Lower leg skin (tissue), 4 donors: ENCODE measurements around the gene GOLGA1. TPM values are rescaled to one million over a fixed set of nuclear protein-coding genes. Genes with fewer than 3 reads are reported as not detected.
"Not testable (repeated sequence)": the region's sequence is repeated elsewhere in the genome, so short reads cannot be mapped to it uniquely, and the experiment has no call there.

Source experiments
- DNase-seq, 2 donors: peaks; one replicate each; pipeline ENCODE4 v3.0.0-alpha.2; 2019; ENCODE audit warnings: low spot score in 2 of 2
- H3K4me3 ChIP-seq: fragments of 200-600 bp; sonication (generic); 2 replicates; pipeline ENCODE4 v1.5.1; 2017; ENCODE audit warnings: mild to moderate bottlenecking, low read depth; ENCODE audit not compliant: poor library complexity, severe bottlenecking
- POLR2A ChIP-seq, 2 donors: fragments of 450-650 bp; IDR thresholded peaks; one replicate each; pipeline ENCODE4 v1.6.1; 2016 to 2017; ENCODE audit warnings: antibody characterized with exemption in 2 of 2, mild to moderate bottlenecking in 1 of 2, moderate library complexity in 1 of 2
- WGBS, 2 donors: methylation state at CpG; one replicate each; pipeline ENCODE4 v1.1.5; 2018; 5-methylcytosine and 5-hydroxymethylcytosine counted together
- intact Hi-C: fragments of 100-400 bp; cut with DNase I; formaldehyde crosslinking; loops from one replicate; pipeline ENCODE4 v1.15.0; 2023; ENCODE audit warnings: low total_unique reads
- total RNA-seq, 4 donors: library from RNA; depleted of rRNA; stranded (reverse); fragments of >200 nt; gene quantifications; one replicate each; pipeline ENCODE4 v1.1.0, GENCODE V29; 2016
- TF ChIP-seq, protein P1 (sequence below), 3 donors: fragments of 450-650 bp; IDR thresholded peaks; one replicate each; pipeline ENCODE4 v1.5.1; 2016; ENCODE audit warnings: antibody characterized with exemption in 3 of 3, mild to moderate bottlenecking in 3 of 3, moderate library complexity in 2 of 3

The GOLGA1 gene
- total RNA-seq, 4 donors from 2014 or later = 15.0 to 23.4 (median 18.0) TPM

DNA sequence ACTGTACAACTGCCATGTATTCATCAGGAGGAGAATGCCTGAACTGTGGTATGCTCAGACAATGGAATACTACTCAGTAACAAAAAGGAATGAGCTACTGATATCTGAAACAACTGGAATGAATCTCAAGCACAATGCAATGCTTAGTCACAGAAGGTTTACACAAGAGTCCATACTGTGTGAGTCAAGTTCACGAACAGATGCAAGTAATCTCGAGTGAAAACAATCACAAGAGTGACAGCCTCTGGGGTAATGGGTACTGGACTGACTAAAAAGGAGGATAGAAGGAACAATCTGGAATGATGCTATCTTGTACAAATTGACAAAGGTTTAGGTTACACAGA is 19.5 kb upstream of the GOLGA1 start:
- H3K4me3 ChIP-seq = no peak overlapping the region
- 87 to 88% methylated on average over 2 of the region's 2 CpGs for WGBS, 2 donors
- intact Hi-C loops = no loop called here
- no peak for TF ChIP-seq POLR2A (IDR thresholded peaks at IDR 0.05)
- TF ChIP-seq, protein P1, sequence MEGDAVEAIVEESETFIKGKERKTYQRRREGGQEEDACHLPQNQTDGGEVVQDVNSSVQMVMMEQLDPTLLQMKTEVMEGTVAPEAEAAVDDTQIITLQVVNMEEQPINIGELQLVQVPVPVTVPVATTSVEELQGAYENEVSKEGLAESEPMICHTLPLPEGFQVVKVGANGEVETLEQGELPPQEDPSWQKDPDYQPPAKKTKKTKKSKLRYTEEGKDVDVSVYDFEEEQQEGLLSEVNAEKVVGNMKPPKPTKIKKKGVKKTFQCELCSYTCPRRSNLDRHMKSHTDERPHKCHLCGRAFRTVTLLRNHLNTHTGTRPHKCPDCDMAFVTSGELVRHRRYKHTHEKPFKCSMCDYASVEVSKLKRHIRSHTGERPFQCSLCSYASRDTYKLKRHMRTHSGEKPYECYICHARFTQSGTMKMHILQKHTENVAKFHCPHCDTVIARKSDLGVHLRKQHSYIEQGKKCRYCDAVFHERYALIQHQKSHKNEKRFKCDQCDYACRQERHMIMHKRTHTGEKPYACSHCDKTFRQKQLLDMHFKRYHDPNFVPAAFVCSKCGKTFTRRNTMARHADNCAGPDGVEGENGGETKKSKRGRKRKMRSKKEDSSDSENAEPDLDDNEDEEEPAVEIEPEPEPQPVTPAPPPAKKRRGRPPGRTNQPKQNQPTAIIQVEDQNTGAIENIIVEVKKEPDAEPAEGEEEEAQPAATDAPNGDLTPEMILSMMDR (IDR thresholded peaks at IDR 0.05) = no peak
- DNase-seq = no peak

GRCh38 chr9:124959671-124960408 is 19.0 kb upstream of the GOLGA1 start:
- 92 to 95% methylated on average over 9 of the region's 9 CpGs for WGBS, 2 donors
- H3K4me3 ChIP-seq, intact Hi-C loops, DNase-seq: not testable (repeated sequence)

DNA sequence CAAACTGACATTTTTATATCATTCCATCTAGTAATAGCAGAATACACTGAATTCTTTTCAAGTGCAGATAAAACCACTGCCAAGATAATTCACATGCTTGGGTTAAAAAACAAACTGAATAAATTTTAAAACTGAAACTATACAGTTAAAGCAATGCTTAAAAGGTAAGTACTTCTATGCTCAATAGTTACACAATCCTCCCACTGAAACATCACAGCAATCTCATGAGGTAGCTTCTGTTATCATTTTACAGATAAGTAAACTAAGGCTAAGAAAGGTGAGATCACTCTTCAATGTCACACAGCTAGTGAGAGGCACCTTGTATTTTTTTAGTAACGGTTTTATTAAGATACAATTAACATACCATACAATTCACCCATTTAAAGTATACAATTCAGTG is 13.4 kb upstream of the GOLGA1 start:
- DNase-seq = no peak
- TF ChIP-seq POLR2A (IDR thresholded peaks at IDR 0.05) = no peak
- TF ChIP-seq, protein P1 (IDR thresholded peaks at IDR 0.05) = no peak
- intact Hi-C loops = no loop called here
- WGBS, 2 donors = 89 to 94% methylated on average over 1 of the region's 1 CpG
- no peak overlapping the region for H3K4me3 ChIP-seq

GRCh38 chr9:124950050-124950718 is 9.3 kb upstream of the GOLGA1 start:
- no peak for DNase-seq
- intact Hi-C loops = no loop called here
- TF ChIP-seq, protein P1 (IDR thresholded peaks at IDR 0.05) = no peak
- no peak for TF ChIP-seq POLR2A (IDR thresholded peaks at IDR 0.05)
- 70 to 80% methylated on average over 3 of the region's 3 CpGs for WGBS, 2 donors
- no peak overlapping the region for H3K4me3 ChIP-seq

DNA sequence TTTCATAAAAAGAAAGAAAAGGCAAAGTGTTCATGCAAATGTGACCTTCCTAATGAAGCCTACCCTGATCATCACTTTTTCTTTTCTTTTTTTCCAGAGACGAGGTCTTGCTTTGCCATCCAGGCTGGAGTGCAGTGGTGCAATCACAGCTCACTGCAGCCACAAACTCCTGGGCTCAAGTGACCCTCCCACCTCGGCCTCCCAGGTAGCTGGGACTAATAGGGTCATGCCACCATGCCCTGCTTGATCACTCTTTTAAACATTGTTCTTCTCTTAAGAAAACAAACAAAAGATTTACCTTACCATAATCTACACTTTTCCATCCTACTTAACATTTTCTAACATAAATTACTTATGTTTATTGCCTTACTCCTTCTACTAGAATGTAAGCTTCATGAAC is 8.5 kb upstream of the GOLGA1 start:
- DNase-seq = no peak
- intact Hi-C loops = no loop called here
- H3K4me3 ChIP-seq = no peak overlapping the region
- WGBS, 2 donors = 89 to 94% methylated on average over 2 of the region's 2 CpGs
- no peak for TF ChIP-seq POLR2A (IDR thresholded peaks at IDR 0.05)
- TF ChIP-seq, protein P1 (IDR thresholded peaks at IDR 0.05) = no peak

- DNase-seq = no peak
- WGBS, 2 donors = 80 to 81% methylated on average over 5 of the region's 5 CpGs
- TF ChIP-seq, protein P1 (IDR thresholded peaks at IDR 0.05) = no peak
- TF ChIP-seq POLR2A (IDR thresholded peaks at IDR 0.05) = no peak
- H3K4me3 ChIP-seq = no peak overlapping the region
- intact Hi-C loops = no loop called here
Measured at GRCh38 chr9:124947727-124948391, 7.0 kb upstream of the GOLGA1 start.
